A549 (cell line): Measurements from ENCODE around the gene CEBPG. TPM values are rescaled to one million over a fixed set of nuclear protein-coding genes. Genes with fewer than 3 reads are reported as not detected.
A peak's percentile ranks its signal among the peaks of the same experiment; 100 is the strongest.

Experiments used
- ATAC-seq, 2 experiments: fragments of 200-7000 bp in 1 of 2; fragments of >200 bp in 1 of 2; cut with Nextera tagmentation in 1 of 2; cut with Tn5 transposase in 1 of 2; 3 replicates each; pipeline versions ENCODE4 v1.8.0 to v1.9.1; 2018 to 2020; ENCODE audit warnings: mild to moderate bottlenecking in 1 of 2, moderate library complexity in 1 of 2
- CTCF ChIA-PET: fragments of 300-600 bp; sonication (Branson Sonifier 250); formaldehyde crosslinking; extraction: SDS; loops from one replicate; lab custom pipeline; 2021; ENCODE audit warnings: antibody characterized with exemption, inconsistent platforms; lab: Yijun Ruan, JAX
- POLR2A ChIA-PET: fragments of 350-600 bp; formaldehyde crosslinking; extraction: SDS; loops from one replicate; lab custom pipeline; 2021; ENCODE audit warnings: antibody characterized with exemption, inconsistent platforms; lab: Yijun Ruan, JAX
- DNase-seq, 2 experiments: peaks; one replicate each; pipeline versions ENCODE4 v3.0.0 to v3.0.0-alpha.2; 2011 to 2016; ENCODE audit warnings: low read depth in 1 of 2, low spot score in 1 of 2
- FAIRE-seq: peaks from 2 replicates; lab custom pipeline; 2011; peaks lifted over from hg19 to GRCh38; lab: Jason Lieb, UNC
- H3K27ac ChIP-seq, 2 experiments: fragments of >200 bp; sonication (Bioruptor Twin); formaldehyde crosslinking; 3 replicates each; pipeline ENCODE4 v1.5.1; 2016 to 2017
- H3K4me1 ChIP-seq: fragments of >200 bp; sonication (Bioruptor Twin); formaldehyde crosslinking; 3 replicates; pipeline ENCODE4 v1.6.1; 2016
- H3K4me2 ChIP-seq: fragments of >200 bp; sonication (Bioruptor Twin); formaldehyde crosslinking; 3 replicates; pipeline ENCODE4 v1.6.1; 2016
- H3K4me3 ChIP-seq: fragments of >200 bp; sonication (Bioruptor Twin); formaldehyde crosslinking; 3 replicates; pipeline ENCODE4 v1.5.1; 2016
- H3K9me3 ChIP-seq: fragments of >200 bp; sonication (Bioruptor Twin); formaldehyde crosslinking; 3 replicates; pipeline ENCODE4 v1.6.1; 2016
- CBX8 ChIP-seq: fragments of 200-600 bp; sonication (generic); IDR thresholded peaks from 2 replicates; pipeline ENCODE4 v1.6.1; 2016
- CHD4 ChIP-seq: fragments of 200-600 bp; sonication (generic); IDR thresholded peaks from 2 replicates; pipeline ENCODE4 v1.6.1; 2016; ENCODE audit warnings: antibody characterized with exemption, mild to moderate bottlenecking, borderline replicate concordance
- EHF ChIP-seq: fragments of 250-450 bp; sonication (Bioruptor Pico); IDR thresholded peaks from 2 replicates; pipeline ENCODE4 v1.5.0; 2020; ENCODE audit warnings: mild to moderate bottlenecking
- EP300 ChIP-seq, 2 experiments: fragments of >200 bp; sonication (Bioruptor Twin); formaldehyde crosslinking; IDR thresholded peaks; 2 replicates in 1 of 2; 3 replicates in 1 of 2; pipeline ENCODE4 v1.6.1; 2016 to 2017
- FOSB ChIP-seq: fragments of 250-450 bp; sonication (Bioruptor Pico); IDR thresholded peaks from 2 replicates; pipeline ENCODE4 v1.5.0; 2020; ENCODE audit warnings: mild to moderate bottlenecking, moderate library complexity
- FOSL2 ChIP-seq, 2 experiments: fragments of 450-650 bp in 1 of 2; fragments of >200 bp in 1 of 2; sonication (Bioruptor Twin) in 1 of 2; formaldehyde crosslinking; IDR thresholded peaks; 2 replicates each; pipeline versions ENCODE4 v1.5.0 to v1.6.1; 2016 to 2020; ENCODE audit warnings: mild to moderate bottlenecking in 1 of 2, moderate library complexity in 1 of 2
- GATA3 ChIP-seq: IDR thresholded peaks from 2 replicates; pipeline ENCODE4 v1.6.1; 2012; ENCODE audit warnings: borderline replicate concordance
- HDAC2 ChIP-seq: fragments of 200-600 bp; sonication (generic); IDR thresholded peaks from 2 replicates; pipeline ENCODE4 v1.6.1; 2016
- HEYL ChIP-seq: fragments of 250-450 bp; sonication (Bioruptor Pico); IDR thresholded peaks from 2 replicates; pipeline ENCODE4 v1.8.0; 2021; ENCODE audit warnings: mild to moderate bottlenecking, moderate library complexity
- JUN ChIP-seq, 2 experiments: fragments of >200 bp; sonication (Bioruptor Twin); formaldehyde crosslinking; IDR thresholded peaks; 2 replicates in 1 of 2; 3 replicates in 1 of 2; pipeline ENCODE4 v1.6.1; 2016 to 2017
- MAZ ChIP-seq: fragments of 150-350 bp; IDR thresholded peaks from 2 replicates; pipeline ENCODE4 v1.6.1; 2014; ENCODE audit warnings: antibody characterized with exemption, low read depth, low read length, borderline replicate concordance
- MYC ChIP-seq: IDR thresholded peaks from 2 replicates; pipeline ENCODE4 v1.6.1; 2012; ENCODE audit warnings: mild to moderate bottlenecking, inconsistent platforms, low read length, improper control_type of control experiment, borderline replicate concordance
- NFE2L2 ChIP-seq: fragments of 150-350 bp; conservative IDR thresholded peaks from 2 replicates; pipeline ENCODE4 v1.6.1; 2014; ENCODE audit warnings: low read length
- NPAS2 ChIP-seq: fragments of 250-450 bp; sonication (Bioruptor Pico); IDR thresholded peaks from 2 replicates; pipeline ENCODE4 v1.8.0; 2022; ENCODE audit warnings: mild to moderate bottlenecking, moderate library complexity, borderline replicate concordance
- POLR2A ChIP-seq: IDR thresholded peaks from 2 replicates; pipeline ENCODE4 v1.6.1; 2012; ENCODE audit warnings: mild to moderate bottlenecking, low read length
- RAD21 ChIP-seq, 2 experiments: fragments of >200 bp in 1 of 2; sonication (Bioruptor Twin) in 1 of 2; formaldehyde crosslinking in 1 of 2; IDR thresholded peaks in 1 of 2; conservative IDR thresholded peaks in 1 of 2; 2 replicates in 1 of 2; 3 replicates in 1 of 2; pipeline ENCODE4 v1.6.1; 2012 to 2018; ENCODE audit warnings: inconsistent platforms in 1 of 2
- RCOR1 ChIP-seq: fragments of 150-350 bp; IDR thresholded peaks from 2 replicates; pipeline ENCODE4 v1.6.1; 2014; ENCODE audit warnings: antibody characterized with exemption, low read length, low read depth
- RNF2 ChIP-seq: fragments of 200-600 bp; sonication (generic); IDR thresholded peaks from 2 replicates; pipeline ENCODE4 v1.6.1; 2016; ENCODE audit warnings: low read depth, mild to moderate bottlenecking, antibody characterized with exemption, moderate library complexity, borderline replicate concordance
- SMC3 ChIP-seq: fragments of >200 bp; sonication (Bioruptor Twin); formaldehyde crosslinking; IDR thresholded peaks from 3 replicates; pipeline ENCODE4 v1.6.1; 2018; ENCODE audit warnings: inconsistent platforms
- SREBF2 ChIP-seq: fragments of 450-650 bp; IDR thresholded peaks from 2 replicates; pipeline ENCODE4 v1.6.1; 2014; ENCODE audit warnings: mild to moderate bottlenecking, moderate library complexity
- ZC3H11A ChIP-seq: fragments of 450-650 bp; IDR thresholded peaks from 2 replicates; pipeline ENCODE4 v1.6.1; 2014; ENCODE audit warnings: antibody characterized with exemption, mild to moderate bottlenecking
- ZFP36 ChIP-seq: fragments of 450-650 bp; IDR thresholded peaks from 2 replicates; pipeline ENCODE4 v1.6.1; 2014; ENCODE audit warnings: borderline replicate concordance; ENCODE audit not compliant: partially characterized antibody
- ZNF302 ChIP-seq: fragments of 250-450 bp; sonication (Bioruptor Pico); IDR thresholded peaks from 2 replicates; pipeline ENCODE4 v1.9.0; 2021; ENCODE audit warnings: inconsistent platforms, mild to moderate bottlenecking, moderate library complexity
- WGBS: methylation state at CpG from one replicate; pipeline ENCODE4 v1.1.6; 2017; ENCODE audit errors: missing lambda C conversion rate; 5-methylcytosine and 5-hydroxymethylcytosine counted together
- polyA plus RNA-seq, 4 experiments: library from polyadenylated mRNA; depleted of rRNA in 3 of 4; stranded (reverse); fragments of >200 nt; fragmentation: RNase III in 1 of 4; extraction: RNeasy Plus Mini Kit Qiagen cat#74134 plus additional on column Dnase treatment in 1 of 4; gene quantifications; 2 replicates in 3 of 4; 3 replicates in 1 of 4; pipeline ENCODE4 v1.2.3, GENCODE V29; 2011 to 2017
- TF ChIP-seq, protein P1 (sequence below): fragments of 250-450 bp; sonication (Bioruptor Pico); IDR thresholded peaks from 2 replicates; pipeline ENCODE4 v1.5.0; 2021; ENCODE audit warnings: mild to moderate bottlenecking, moderate library complexity, borderline replicate concordance
- TF ChIP-seq, protein P2 (sequence below): IDR thresholded peaks from 2 replicates; pipeline ENCODE4 v1.6.1; 2012
- TF ChIP-seq, protein P3 (sequence below): fragments of >200 bp; sonication (Bioruptor Twin); formaldehyde crosslinking; IDR thresholded peaks from 3 replicates; pipeline ENCODE4 v1.6.1; 2016
- TF ChIP-seq, protein P4 (sequence below): IDR thresholded peaks from 2 replicates; pipeline ENCODE4 v1.6.1; 2012
- TF ChIP-seq, protein P5 (sequence below): fragments of 200-600 bp; sonication (generic); IDR thresholded peaks from 2 replicates; pipeline ENCODE4 v1.6.1; 2016; ENCODE audit warnings: antibody characterized with exemption, mild to moderate bottlenecking, moderate library complexity

Gene CEBPG
- polyA plus RNA-seq, 2 of the 4 experiments (the other 2 are of a cell fraction) = 34.3 to 138 TPM

DNA sequence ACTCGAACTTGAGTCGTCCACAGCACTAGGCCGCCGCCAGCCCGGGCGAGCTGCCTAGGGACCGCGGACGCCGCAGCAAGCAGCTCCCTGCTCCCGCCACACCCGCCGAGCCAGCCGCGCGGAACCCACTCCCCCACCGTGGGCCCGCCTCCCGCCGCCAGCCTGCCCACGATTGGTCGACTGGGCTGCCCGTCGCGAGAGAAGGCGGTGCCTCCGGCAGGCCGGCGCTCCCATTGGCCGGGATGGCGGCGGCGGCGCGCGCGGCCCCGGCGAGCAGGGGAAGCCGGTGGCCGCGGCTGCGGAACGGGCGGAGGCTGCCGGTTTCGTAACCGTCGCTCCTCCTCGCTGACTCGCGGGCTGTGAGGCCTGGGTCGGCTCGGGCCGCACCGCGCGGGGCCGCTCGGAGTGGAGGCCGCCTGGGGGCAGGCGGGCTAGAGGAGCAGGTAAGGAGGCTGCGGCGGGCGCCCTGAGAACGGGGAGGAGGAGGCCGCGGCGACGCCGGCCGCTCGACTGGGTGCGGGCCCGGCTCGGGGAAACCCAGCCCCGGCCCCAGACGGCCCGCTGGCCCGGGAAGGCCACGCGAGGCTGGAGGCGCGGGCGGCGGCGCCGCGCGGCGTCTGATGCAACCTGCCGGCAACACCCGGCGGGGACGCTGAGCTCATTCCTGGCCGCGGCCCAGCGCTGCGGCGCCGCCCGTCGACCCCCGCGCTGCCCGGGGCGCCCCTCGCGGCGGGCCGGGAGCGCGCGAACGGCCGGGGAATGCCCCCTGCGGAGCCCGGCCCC lies at the start of gene CEBPG (continued):
- TF ChIP-seq CHD4 (no peak), SMC3 (peak; percentile 35; the same call in 1 of the 3 replicates), ZC3H11A (no peak), FOSB (CRISPR knock-in tag) (no peak), SREBF2 (no peak), FOSL2 (IDR thresholded peaks at IDR 0.05) (no peak), FOSL2 (CRISPR knock-in tag; IDR thresholded peaks at IDR 0.05) (peak; percentile 36; the same call in 1 of the 2 replicates), EP300 (IDR thresholded peaks at IDR 0.05) (peak in 1 of 2 experiments; percentile 67; a peak in 2 of 5 replicates), HDAC2 (no peak), MAZ (no peak), HEYL (CRISPR knock-in tag) (no peak), GATA3 (peak; percentile 8; the same call in 1 of the 2 replicates)
- TF ChIP-seq, protein P1, sequence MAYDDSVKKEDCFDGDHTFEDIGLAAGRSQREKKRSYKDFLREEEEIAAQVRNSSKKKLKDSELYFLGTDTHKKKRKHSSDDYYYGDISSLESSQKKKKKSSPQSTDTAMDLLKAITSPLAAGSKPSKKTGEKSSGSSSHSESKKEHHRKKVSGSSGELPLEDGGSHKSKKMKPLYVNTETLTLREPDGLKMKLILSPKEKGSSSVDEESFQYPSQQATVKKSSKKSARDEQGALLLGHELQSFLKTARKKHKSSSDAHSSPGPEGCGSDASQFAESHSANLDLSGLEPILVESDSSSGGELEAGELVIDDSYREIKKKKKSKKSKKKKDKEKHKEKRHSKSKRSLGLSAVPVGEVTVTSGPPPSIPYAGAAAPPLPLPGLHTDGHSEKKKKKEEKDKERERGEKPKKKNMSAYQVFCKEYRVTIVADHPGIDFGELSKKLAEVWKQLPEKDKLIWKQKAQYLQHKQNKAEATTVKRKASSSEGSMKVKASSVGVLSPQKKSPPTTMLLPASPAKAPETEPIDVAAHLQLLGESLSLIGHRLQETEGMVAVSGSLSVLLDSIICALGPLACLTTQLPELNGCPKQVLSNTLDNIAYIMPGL (CRISPR knock-in tag) = peak; percentile 76; the same call in 1 of the 2 replicates

DNA sequence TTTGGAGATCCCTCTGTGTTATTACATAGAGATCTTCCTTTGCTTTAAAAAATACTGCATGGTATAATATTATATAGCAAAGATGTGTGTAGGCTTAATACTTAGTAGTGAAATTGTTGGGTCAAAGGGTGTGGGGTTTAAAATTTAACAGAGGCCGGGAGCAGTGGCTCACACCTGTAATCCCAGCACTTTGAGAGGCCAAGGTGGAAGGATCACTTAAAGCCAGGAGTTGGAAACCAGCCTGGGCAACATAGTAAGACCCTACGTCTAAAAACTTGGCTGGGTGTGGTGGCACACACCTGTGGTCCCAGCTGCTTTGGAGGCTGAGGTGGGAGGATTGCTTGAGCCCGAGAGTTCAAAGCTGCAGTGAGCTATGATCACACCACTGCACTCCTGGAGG lies 48.9 kb upstream of the CEBPG start:
- no peak for TF ChIP-seq RAD21 (conservative IDR thresholded peaks at IDR 0.05 in 1 of 2, IDR thresholded peaks at IDR 0.05 in 1 of 2)
- TF ChIP-seq, protein P2, sequence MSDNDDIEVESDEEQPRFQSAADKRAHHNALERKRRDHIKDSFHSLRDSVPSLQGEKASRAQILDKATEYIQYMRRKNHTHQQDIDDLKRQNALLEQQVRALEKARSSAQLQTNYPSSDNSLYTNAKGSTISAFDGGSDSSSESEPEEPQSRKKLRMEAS = no peak
- TF ChIP-seq EHF = no peak
- TF ChIP-seq, protein P3, sequence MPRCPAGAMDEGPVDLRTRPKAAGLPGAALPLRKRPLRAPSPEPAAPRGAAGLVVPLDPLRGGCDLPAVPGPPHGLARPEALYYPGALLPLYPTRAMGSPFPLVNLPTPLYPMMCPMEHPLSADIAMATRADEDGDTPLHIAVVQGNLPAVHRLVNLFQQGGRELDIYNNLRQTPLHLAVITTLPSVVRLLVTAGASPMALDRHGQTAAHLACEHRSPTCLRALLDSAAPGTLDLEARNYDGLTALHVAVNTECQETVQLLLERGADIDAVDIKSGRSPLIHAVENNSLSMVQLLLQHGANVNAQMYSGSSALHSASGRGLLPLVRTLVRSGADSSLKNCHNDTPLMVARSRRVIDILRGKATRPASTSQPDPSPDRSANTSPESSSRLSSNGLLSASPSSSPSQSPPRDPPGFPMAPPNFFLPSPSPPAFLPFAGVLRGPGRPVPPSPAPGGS = no peak
- TF ChIP-seq ZNF302 (CRISPR knock-in tag) = no peak
- TF ChIP-seq NPAS2 = no peak
- TF ChIP-seq RNF2 = no peak
- no peak for TF ChIP-seq JUN (IDR thresholded peaks at IDR 0.05)
- TF ChIP-seq, protein P4, sequence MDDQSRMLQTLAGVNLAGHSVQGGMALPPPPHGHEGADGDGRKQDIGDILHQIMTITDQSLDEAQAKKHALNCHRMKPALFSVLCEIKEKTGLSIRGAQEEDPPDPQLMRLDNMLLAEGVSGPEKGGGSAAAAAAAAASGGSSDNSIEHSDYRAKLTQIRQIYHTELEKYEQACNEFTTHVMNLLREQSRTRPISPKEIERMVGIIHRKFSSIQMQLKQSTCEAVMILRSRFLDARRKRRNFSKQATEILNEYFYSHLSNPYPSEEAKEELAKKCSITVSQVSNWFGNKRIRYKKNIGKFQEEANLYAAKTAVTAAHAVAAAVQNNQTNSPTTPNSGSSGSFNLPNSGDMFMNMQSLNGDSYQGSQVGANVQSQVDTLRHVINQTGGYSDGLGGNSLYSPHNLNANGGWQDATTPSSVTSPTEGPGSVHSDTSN = no peak
- TF ChIP-seq NFE2L2 = no peak
- TF ChIP-seq HEYL (CRISPR knock-in tag) = no peak
- TF ChIP-seq RCOR1 = no peak
- TF ChIP-seq, protein P1 (CRISPR knock-in tag) = no peak
- TF ChIP-seq, protein P5, sequence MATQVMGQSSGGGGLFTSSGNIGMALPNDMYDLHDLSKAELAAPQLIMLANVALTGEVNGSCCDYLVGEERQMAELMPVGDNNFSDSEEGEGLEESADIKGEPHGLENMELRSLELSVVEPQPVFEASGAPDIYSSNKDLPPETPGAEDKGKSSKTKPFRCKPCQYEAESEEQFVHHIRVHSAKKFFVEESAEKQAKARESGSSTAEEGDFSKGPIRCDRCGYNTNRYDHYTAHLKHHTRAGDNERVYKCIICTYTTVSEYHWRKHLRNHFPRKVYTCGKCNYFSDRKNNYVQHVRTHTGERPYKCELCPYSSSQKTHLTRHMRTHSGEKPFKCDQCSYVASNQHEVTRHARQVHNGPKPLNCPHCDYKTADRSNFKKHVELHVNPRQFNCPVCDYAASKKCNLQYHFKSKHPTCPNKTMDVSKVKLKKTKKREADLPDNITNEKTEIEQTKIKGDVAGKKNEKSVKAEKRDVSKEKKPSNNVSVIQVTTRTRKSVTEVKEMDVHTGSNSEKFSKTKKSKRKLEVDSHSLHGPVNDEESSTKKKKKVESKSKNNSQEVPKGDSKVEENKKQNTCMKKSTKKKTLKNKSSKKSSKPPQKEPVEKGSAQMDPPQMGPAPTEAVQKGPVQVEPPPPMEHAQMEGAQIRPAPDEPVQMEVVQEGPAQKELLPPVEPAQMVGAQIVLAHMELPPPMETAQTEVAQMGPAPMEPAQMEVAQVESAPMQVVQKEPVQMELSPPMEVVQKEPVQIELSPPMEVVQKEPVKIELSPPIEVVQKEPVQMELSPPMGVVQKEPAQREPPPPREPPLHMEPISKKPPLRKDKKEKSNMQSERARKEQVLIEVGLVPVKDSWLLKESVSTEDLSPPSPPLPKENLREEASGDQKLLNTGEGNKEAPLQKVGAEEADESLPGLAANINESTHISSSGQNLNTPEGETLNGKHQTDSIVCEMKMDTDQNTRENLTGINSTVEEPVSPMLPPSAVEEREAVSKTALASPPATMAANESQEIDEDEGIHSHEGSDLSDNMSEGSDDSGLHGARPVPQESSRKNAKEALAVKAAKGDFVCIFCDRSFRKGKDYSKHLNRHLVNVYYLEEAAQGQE = no peak
- TF ChIP-seq POLR2A = no peak
- TF ChIP-seq HDAC2 = no peak
- no peak for TF ChIP-seq CBX8
- no peak for TF ChIP-seq MYC
- TF ChIP-seq ZFP36 = no peak
- TF ChIP-seq, all 56 proteins: peak for 0
- ChIA-PET CTCF (interaction anchor here (0.6 to 4.2 kb wide), 8 partner anchors 11 to 773 kb away, joined by 3 to 17 read pairs (median 4); partner anchors contain the start of gene CEBPA), POLR2A (interaction anchor here (0.8 to 1.2 kb wide), 3 partner anchors 22 to 50 kb away, joined by 3 to 5 read pairs (median 3); no protein-coding TSS in a partner anchor)
- DNase-seq (no peak), ATAC-seq (no peak), FAIRE-seq (no peak)
- 13% methylated on average over 3 of the region's 3 CpGs for WGBS
- H3K4me1 ChIP-seq = no peaks in the 10 kb centered on the region
- H3K4me2 ChIP-seq = no peak overlapping the region
- H3K9me3 ChIP-seq = peaks cover 30% of the 10 kb centered on the region
- no peak overlapping the region for H3K27ac ChIP-seq
- H3K4me3 ChIP-seq = no peak overlapping the region
